IPS DF 6.9 (cell line): Measurements from ENCODE around the gene ANKRD33B.

Source experiments
- DNase-seq: peaks from one replicate; pipeline ENCODE4 v3.0.0-alpha.2; 2013; ENCODE audit warnings: low read depth, low spot score
- H3K27ac ChIP-seq: one replicate; pipeline ENCODE4 v1.5.1; 2013; ENCODE audit warnings: low read length, control low read depth
- H3K27me3 ChIP-seq: 2 replicates; pipeline ENCODE4 v1.6.1; 2013; ENCODE audit warnings: mild to moderate bottlenecking, low read length; ENCODE audit not compliant: control insufficient read depth, insufficient read depth
- H3K36me3 ChIP-seq: 2 replicates; pipeline ENCODE4 v1.6.1; 2013; ENCODE audit warnings: low read length; ENCODE audit not compliant: control insufficient read depth, insufficient read depth
- H3K4me1 ChIP-seq: 2 replicates; pipeline ENCODE4 v1.6.1; 2013; ENCODE audit warnings: low read length; ENCODE audit not compliant: control insufficient read depth, insufficient read depth
- H3K4me3 ChIP-seq: 2 replicates; pipeline ENCODE4 v1.5.1; 2013; ENCODE audit warnings: mild to moderate bottlenecking, low read length
- H3K9me3 ChIP-seq: 2 replicates; pipeline ENCODE4 v1.6.1; 2013; ENCODE audit warnings: low read length, inconsistent platforms; ENCODE audit not compliant: control insufficient read depth, insufficient read depth
- WGBS: extraction: QIAGEN DNeasy Blood & Tissue Kit; methylation state at CpG from one replicate; pipeline ENCODE4 v1.1.7; 2013; ENCODE audit warnings: mixed read lengths, missing lambda C conversion rate; ENCODE audit not compliant: insufficient read length, insufficient coverage; 5-methylcytosine and 5-hydroxymethylcytosine counted together

The ANKRD33B gene

GRCh38 chr5:10668697-10669096, 104.8 kb downstream of the ANKRD33B start:
- no peaks in the 10 kb centered on the region for H3K9me3 ChIP-seq
- H3K27ac ChIP-seq = no peak overlapping the region
- no CpG with 5 or more reads among the region's 4 CpGs for WGBS
- peaks cover 2% of the 10 kb centered on the region for H3K4me1 ChIP-seq
- H3K4me3 ChIP-seq = no peak overlapping the region
- no peaks in the 10 kb centered on the region for H3K36me3 ChIP-seq
- no peak for DNase-seq
- no peaks in the 10 kb centered on the region for H3K27me3 ChIP-seq

GRCh38 chr5:10669983-10670382, 106.1 kb downstream of the ANKRD33B start:
- DNase-seq = no peak
- no peak overlapping the region for H3K27ac ChIP-seq
- no peaks in the 10 kb centered on the region for H3K27me3 ChIP-seq
- H3K4me1 ChIP-seq = 0 out of 2 replicates have a peak, but pooled peaks cover 1% of the 10 kb centered on the region
- no peak overlapping the region for H3K4me3 ChIP-seq
- 88% methylated on average over 1 of the region's 1 CpG for WGBS
- H3K36me3 ChIP-seq = no peaks in the 10 kb centered on the region
- H3K9me3 ChIP-seq = no peaks in the 10 kb centered on the region

GRCh38 chr5:10671041-10672008, 107.5 kb downstream of the ANKRD33B start:
- H3K9me3 ChIP-seq = no peaks in the 10 kb centered on the region
- H3K36me3 ChIP-seq = no peaks in the 10 kb centered on the region
- no peak overlapping the region for H3K4me3 ChIP-seq
- H3K27me3 ChIP-seq = no peaks in the 10 kb centered on the region
- no peak for DNase-seq
- H3K27ac ChIP-seq = no peak overlapping the region
- WGBS = no CpG with 5 or more reads among the region's 14 CpGs
- no peaks in the 10 kb centered on the region for H3K4me1 ChIP-seq

GRCh38 chr5:10672146-10673016, 108.5 kb downstream of the ANKRD33B start:
- no CpG with 5 or more reads among the region's 7 CpGs for WGBS

GRCh38 chr5:10673017-10673389, 109.1 kb downstream of the ANKRD33B start:
- Histone ChIP-seq H3K36me3 (no peaks in the 10 kb centered on the region), H3K27me3 (no peaks in the 10 kb centered on the region), H3K27ac (no peak overlapping the region), H3K4me1 (no peaks in the 10 kb centered on the region), H3K9me3 (no peaks in the 10 kb centered on the region), H3K4me3 (no peak overlapping the region)
- no peak for DNase-seq
- no CpG with 5 or more reads among the region's 8 CpGs for WGBS

More at GRCh38 chr5:10672146-10673016, 108.5 kb downstream of the ANKRD33B start:
- no peak overlapping the region for H3K4me3 ChIP-seq
- H3K9me3 ChIP-seq = no peaks in the 10 kb centered on the region
- H3K36me3 ChIP-seq = no peaks in the 10 kb centered on the region
- H3K4me1 ChIP-seq = no peaks in the 10 kb centered on the region
- H3K27me3 ChIP-seq = no peaks in the 10 kb centered on the region
- no peak for DNase-seq
- H3K27ac ChIP-seq = no peak overlapping the region

GRCh38 chr5:10673407-10673806, 109.5 kb downstream of the ANKRD33B start:
- DNase-seq = no peak
- WGBS = no CpG with 5 or more reads among the region's 9 CpGs
- no peaks in the 10 kb centered on the region for H3K4me1 ChIP-seq
- H3K9me3 ChIP-seq = no peaks in the 10 kb centered on the region
- H3K36me3 ChIP-seq = no peaks in the 10 kb centered on the region
- no peak overlapping the region for H3K4me3 ChIP-seq
- H3K27me3 ChIP-seq = no peaks in the 10 kb centered on the region
- H3K27ac ChIP-seq = no peak overlapping the region

- no peak overlapping the region for H3K4me3 ChIP-seq
- no peaks in the 10 kb centered on the region for H3K4me1 ChIP-seq
- no CpG with 5 or more reads among the region's 11 CpGs for WGBS
- DNase-seq = no peak
- no peaks in the 10 kb centered on the region for H3K27me3 ChIP-seq
- H3K36me3 ChIP-seq = no peaks in the 10 kb centered on the region
- H3K27ac ChIP-seq = no peak overlapping the region
- H3K9me3 ChIP-seq = no peaks in the 10 kb centered on the region
Observed at GRCh38 chr5:10674096-10674495, 110.2 kb downstream of the ANKRD33B start.

GRCh38 chr5:10674582-10674981, 110.7 kb downstream of the ANKRD33B start:
- H3K27me3 ChIP-seq = no peaks in the 10 kb centered on the region
- H3K9me3 ChIP-seq = no peaks in the 10 kb centered on the region
- H3K4me3 ChIP-seq = no peak overlapping the region
- H3K36me3 ChIP-seq = no peaks in the 10 kb centered on the region
- no peak for DNase-seq
- no CpG with 5 or more reads among the region's 6 CpGs for WGBS
- no peaks in the 10 kb centered on the region for H3K4me1 ChIP-seq
- H3K27ac ChIP-seq = no peak overlapping the region

GRCh38 chr5:10675177-10675700, 111.4 kb downstream of the ANKRD33B start:
- H3K36me3 ChIP-seq = no peaks in the 10 kb centered on the region
- H3K27ac ChIP-seq = no peak overlapping the region
- H3K4me3 ChIP-seq = no peak overlapping the region
- H3K27me3 ChIP-seq = no peaks in the 10 kb centered on the region
- no CpG with 5 or more reads among the region's 14 CpGs for WGBS
- no peaks in the 10 kb centered on the region for H3K9me3 ChIP-seq
- H3K4me1 ChIP-seq = no peaks in the 10 kb centered on the region
- no peak for DNase-seq

GRCh38 chr5:10676224-10676623, 112.4 kb downstream of the ANKRD33B start:
- Histone ChIP-seq H3K4me1 (no peaks in the 10 kb centered on the region), H3K4me3 (no peak overlapping the region), H3K9me3 (no peaks in the 10 kb centered on the region), H3K27me3 (no peaks in the 10 kb centered on the region), H3K36me3 (0 out of 2 replicates have a peak, but pooled peaks cover 3% of the 10 kb centered on the region), H3K27ac (no peak overlapping the region)
- no CpG with 5 or more reads among the region's 4 CpGs for WGBS
- DNase-seq = no peak
